Upper lobe of right lung (tissue), 1 donor: ENCODE data around the gene HIPK2. TPM values are rescaled to one million over a fixed set of nuclear protein-coding genes. Genes with fewer than 3 reads are reported as not detected.

Experiments used
- ATAC-seq: fragments of 200-7000 bp; cut with Tn5 transposase; one replicate; pipeline ENCODE4 v1.9.1; 2020; ENCODE audit warnings: mild to moderate bottlenecking, moderate library complexity
- DNase-seq: peaks from one replicate; pipeline ENCODE4 v3.0.0-alpha.2; 2020
- H3K27ac ChIP-seq: fragments of 200-600 bp; one replicate; pipeline ENCODE4 v1.8.0; 2022
- H3K27me3 ChIP-seq: fragments of 200-600 bp; one replicate; pipeline ENCODE4 v1.8.0; 2022; ENCODE audit warnings: mild to moderate bottlenecking
- H3K36me3 ChIP-seq: fragments of 200-600 bp; one replicate; pipeline ENCODE4 v1.8.0; 2022
- H3K4me1 ChIP-seq: fragments of 200-600 bp; one replicate; pipeline ENCODE4 v1.8.0; 2022
- H3K4me3 ChIP-seq: fragments of 200-600 bp; one replicate; pipeline ENCODE4 v1.8.0; 2022; ENCODE audit warnings: mild to moderate bottlenecking
- H3K9me3 ChIP-seq: fragments of 200-600 bp; one replicate; pipeline ENCODE4 v1.8.0; 2022
- CTCF ChIP-seq: fragments of 200-600 bp; IDR thresholded peaks from one replicate; pipeline ENCODE4 v1.8.0; 2022; ENCODE audit warnings: antibody characterized with exemption
- intact Hi-C: fragments of 100-400 bp; cut with DNase I; formaldehyde crosslinking; loops from one replicate; pipeline ENCODE4 v1.11.0; 2022
- total RNA-seq: library from RNA; stranded (reverse); fragmentation: NEBNext Ultra II Directional; extraction: Animal tissue kit (Norgen Biotek cat#: 25700); gene quantifications from one replicate; pipeline ENCODE4 v1.2.1, GENCODE V29; 2021
- donor health status: DM: no; HTN: yes; CAD: no; lungs with severe emphysema.

The HIPK2 gene
- total RNA-seq, 1 donor from 2014 or later, result 64.3 TPM

DNA sequence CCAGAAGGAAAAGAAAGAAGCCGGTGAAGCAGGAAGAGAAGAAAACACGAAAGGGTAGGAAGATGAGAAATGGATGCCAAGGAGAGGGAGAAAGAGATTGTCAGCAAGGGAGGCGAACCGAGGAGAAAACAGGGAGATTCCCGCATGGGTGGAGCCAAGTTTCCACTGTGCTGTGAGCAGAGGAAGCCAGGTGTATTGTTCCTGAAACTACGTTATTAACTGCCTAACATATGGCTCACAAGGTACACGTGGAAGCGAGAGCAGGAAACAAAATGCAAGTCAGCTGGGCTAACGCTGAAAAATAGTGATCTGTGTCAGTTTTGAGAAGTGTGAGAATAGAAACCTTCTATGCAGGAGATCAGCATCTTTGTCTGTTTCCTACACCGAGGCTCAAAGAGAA is 20.4 kb upstream of the HIPK2 start:
- ATAC-seq (no peak), DNase-seq (no peak)
- intact Hi-C loops, result no loop called here
- Histone ChIP-seq H3K36me3 (no peaks in the 10 kb centered on the region), H3K9me3 (no peaks in the 10 kb centered on the region), H3K4me1 (peaks cover 12% of the 10 kb centered on the region), H3K4me3 (no peak overlapping the region), H3K27me3 (no peaks in the 10 kb centered on the region), H3K27ac (no peak overlapping the region)
- TF ChIP-seq CTCF, result no peak

DNA sequence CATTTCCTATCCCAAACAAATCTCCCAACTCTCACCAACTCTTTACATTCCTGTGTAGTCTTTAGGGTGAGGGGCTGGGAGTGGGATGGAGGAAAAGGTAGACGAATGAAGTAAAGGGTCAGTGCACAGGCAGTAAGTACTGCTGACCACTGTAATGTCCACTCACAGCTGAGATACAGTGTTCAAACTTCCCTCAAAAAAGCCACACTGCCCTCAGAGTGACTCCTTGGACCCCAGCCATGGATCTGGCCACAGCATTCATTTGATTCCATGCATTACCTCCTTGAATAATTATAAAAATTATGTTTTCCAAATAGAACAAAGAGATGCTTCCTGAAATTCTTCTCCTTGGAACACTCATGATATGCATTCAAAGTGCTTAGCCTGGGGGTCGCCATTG is 19.8 kb upstream of the HIPK2 start:
- Histone ChIP-seq H3K27me3 (no peaks in the 10 kb centered on the region), H3K27ac (no peak overlapping the region), H3K9me3 (no peaks in the 10 kb centered on the region), H3K4me1 (peaks cover 12% of the 10 kb centered on the region), H3K4me3 (no peak overlapping the region), H3K36me3 (no peaks in the 10 kb centered on the region)
- ATAC-seq (no peak), DNase-seq (no peak)
- intact Hi-C loops, result no loop called here
- TF ChIP-seq CTCF, result no peak

GRCh38 chr7:139791316-139791715 is 13.5 kb upstream of the HIPK2 start:
- ATAC-seq, result no peak
- no peak for TF ChIP-seq CTCF

GRCh38 chr7:139784648-139785047 is 6.8 kb upstream of the HIPK2 start:
- intact Hi-C loops, result loop anchor here (10.0 kb wide), 1 partner anchor 210 kb away; no protein-coding TSS in a partner anchor
- Histone ChIP-seq H3K36me3 (no peaks in the 10 kb centered on the region), H3K4me1 (no peaks in the 10 kb centered on the region), H3K4me3 (no peak overlapping the region), H3K27me3 (no peaks in the 10 kb centered on the region), H3K9me3 (no peaks in the 10 kb centered on the region), H3K27ac (no peak overlapping the region)
- TF ChIP-seq CTCF, result no peak
- DNase-seq, result no peak
- no peak for ATAC-seq

More at GRCh38 chr7:139791316-139791715, 13.5 kb upstream of the HIPK2 start:
- Histone ChIP-seq H3K4me3 (no peak overlapping the region), H3K27ac (no peak overlapping the region), H3K9me3 (no peaks in the 10 kb centered on the region), H3K4me1 (no peaks in the 10 kb centered on the region), H3K36me3 (no peaks in the 10 kb centered on the region), H3K27me3 (no peaks in the 10 kb centered on the region)
- intact Hi-C loops, result no loop called here
- DNase-seq, result no peak

DNA sequence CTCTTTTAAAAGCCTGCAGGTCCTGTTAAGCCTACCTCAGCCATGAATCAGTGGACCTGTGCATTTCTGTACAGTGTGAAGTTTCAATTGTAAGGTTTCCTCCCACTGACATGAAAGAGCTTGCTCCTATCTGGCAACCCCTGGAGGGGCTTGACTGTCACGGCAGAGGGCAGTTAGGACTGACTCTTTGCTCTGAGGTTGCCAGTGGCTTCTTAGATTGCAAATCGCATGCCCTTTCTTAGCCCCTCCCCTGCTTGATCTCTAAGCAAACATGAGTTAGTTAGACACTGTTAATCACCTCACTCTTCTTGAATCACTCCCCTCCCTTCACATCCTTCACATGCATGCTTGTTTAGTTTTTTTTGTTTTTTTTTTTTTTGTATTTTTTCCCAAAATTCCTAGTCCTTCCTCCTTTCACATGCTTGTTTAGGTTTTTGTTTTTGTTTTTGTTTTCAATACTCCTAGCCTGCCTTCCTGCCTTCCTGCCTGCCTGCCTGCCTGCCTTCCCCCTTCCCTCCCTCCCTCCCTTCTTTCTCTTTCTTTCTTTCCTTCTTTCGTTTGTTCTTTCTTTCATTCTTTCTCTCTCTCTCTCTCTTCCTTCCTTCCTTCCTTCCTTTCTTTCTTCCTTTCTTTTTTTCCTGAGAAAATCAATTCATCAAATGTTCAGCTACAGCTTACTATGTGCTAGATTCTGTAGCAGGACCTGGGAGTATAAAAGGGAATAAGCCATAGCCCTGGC is 6.0 kb upstream of the HIPK2 start:
- intact Hi-C loops, result loop anchor here (10.0 kb wide), 1 partner anchor 211 kb away; no protein-coding TSS in a partner anchor
- Histone ChIP-seq H3K36me3 (no peaks in the 10 kb centered on the region), H3K4me3 (no peak overlapping the region), H3K4me1 (peaks cover under 1% of the 10 kb centered on the region), H3K27me3 (no peaks in the 10 kb centered on the region), H3K9me3 (no peaks in the 10 kb centered on the region), H3K27ac (no peak overlapping the region)
- no peak for DNase-seq
- no peak for TF ChIP-seq CTCF
- no peak for ATAC-seq
